ENCODE measurements around the gene ZBTB47. TPM values are rescaled to one million over a fixed set of nuclear protein-coding genes. Genes with fewer than 3 reads are reported as not detected.

The ZBTB47 gene
- total and polyA plus RNA-seq, 2 experiments from 2014 or later: 0.48 to 2.8 TPM

- H2AFZ ChIP-seq: no peak overlapping the region
- H3K27ac ChIP-seq (ENCODE audit: low read depth): no peak overlapping the region
- H3K36me3 ChIP-seq (ENCODE audit: insufficient read depth): no peaks in the 10 kb centered on the region
- Mint-ChIP-seq H3K27me3 (ENCODE audit: insufficient read depth, low read depth, poor library complexity) (no peaks in the 10 kb centered on the region), H3K4me3 (no peak overlapping the region), H3K4me1 (peaks cover 9% of the 10 kb centered on the region; the same call in 2 of the 3 replicates), H3K27ac (no peak overlapping the region), H3K36me3 (ENCODE audit: low read depth) (no peaks in the 10 kb centered on the region), H3K9me3 (0 out of 3 replicates have a peak, but pooled peaks cover 6% of the 10 kb centered on the region)
- H3F3A ChIP-seq (replicated peaks; ENCODE audit: low read depth): no peaks in the 10 kb centered on the region
- DNase-seq (ENCODE audit: low spot score) (no peak), ATAC-seq (no peak)
- TF ChIP-seq NANOG (IDR thresholded peaks at IDR 0.05; ENCODE audit: borderline replicate concordance) (no peak), ZNF114 (CRISPR knock-in tag; IDR thresholded peaks at IDR 0.05) (no peak), CTCF (conservative IDR thresholded peaks at IDR 0.05; ENCODE audit: low read depth in 2 of 2) (no peak), ZNF331 (CRISPR knock-in tag; IDR thresholded peaks at IDR 0.05; ENCODE audit: low read depth) (no peak), CREB1 (CRISPR knock-in tag; IDR thresholded peaks at IDR 0.05; ENCODE audit: low read depth) (no peak), EZH2phosphoT487 (IDR thresholded peaks at IDR 0.05; ENCODE audit: unreplicated experiment) (no peak), EZH2 (IDR thresholded peaks at IDR 0.05; ENCODE audit: low read depth, unreplicated experiment) (no peak), STAT1 (IDR thresholded peaks at IDR 0.05; ENCODE audit: unreplicated experiment) (no peak), JUNB (IDR thresholded peaks at IDR 0.05; ENCODE audit: unreplicated experiment) (no peak), POLR2AphosphoS5 (IDR thresholded peaks at IDR 0.05; ENCODE audit: low read depth) (no peak)
- TF ChIP-seq, protein P1, sequence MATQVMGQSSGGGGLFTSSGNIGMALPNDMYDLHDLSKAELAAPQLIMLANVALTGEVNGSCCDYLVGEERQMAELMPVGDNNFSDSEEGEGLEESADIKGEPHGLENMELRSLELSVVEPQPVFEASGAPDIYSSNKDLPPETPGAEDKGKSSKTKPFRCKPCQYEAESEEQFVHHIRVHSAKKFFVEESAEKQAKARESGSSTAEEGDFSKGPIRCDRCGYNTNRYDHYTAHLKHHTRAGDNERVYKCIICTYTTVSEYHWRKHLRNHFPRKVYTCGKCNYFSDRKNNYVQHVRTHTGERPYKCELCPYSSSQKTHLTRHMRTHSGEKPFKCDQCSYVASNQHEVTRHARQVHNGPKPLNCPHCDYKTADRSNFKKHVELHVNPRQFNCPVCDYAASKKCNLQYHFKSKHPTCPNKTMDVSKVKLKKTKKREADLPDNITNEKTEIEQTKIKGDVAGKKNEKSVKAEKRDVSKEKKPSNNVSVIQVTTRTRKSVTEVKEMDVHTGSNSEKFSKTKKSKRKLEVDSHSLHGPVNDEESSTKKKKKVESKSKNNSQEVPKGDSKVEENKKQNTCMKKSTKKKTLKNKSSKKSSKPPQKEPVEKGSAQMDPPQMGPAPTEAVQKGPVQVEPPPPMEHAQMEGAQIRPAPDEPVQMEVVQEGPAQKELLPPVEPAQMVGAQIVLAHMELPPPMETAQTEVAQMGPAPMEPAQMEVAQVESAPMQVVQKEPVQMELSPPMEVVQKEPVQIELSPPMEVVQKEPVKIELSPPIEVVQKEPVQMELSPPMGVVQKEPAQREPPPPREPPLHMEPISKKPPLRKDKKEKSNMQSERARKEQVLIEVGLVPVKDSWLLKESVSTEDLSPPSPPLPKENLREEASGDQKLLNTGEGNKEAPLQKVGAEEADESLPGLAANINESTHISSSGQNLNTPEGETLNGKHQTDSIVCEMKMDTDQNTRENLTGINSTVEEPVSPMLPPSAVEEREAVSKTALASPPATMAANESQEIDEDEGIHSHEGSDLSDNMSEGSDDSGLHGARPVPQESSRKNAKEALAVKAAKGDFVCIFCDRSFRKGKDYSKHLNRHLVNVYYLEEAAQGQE (IDR thresholded peaks at IDR 0.05; ENCODE audit: unreplicated experiment): no peak
- TF ChIP-seq, protein P2, sequence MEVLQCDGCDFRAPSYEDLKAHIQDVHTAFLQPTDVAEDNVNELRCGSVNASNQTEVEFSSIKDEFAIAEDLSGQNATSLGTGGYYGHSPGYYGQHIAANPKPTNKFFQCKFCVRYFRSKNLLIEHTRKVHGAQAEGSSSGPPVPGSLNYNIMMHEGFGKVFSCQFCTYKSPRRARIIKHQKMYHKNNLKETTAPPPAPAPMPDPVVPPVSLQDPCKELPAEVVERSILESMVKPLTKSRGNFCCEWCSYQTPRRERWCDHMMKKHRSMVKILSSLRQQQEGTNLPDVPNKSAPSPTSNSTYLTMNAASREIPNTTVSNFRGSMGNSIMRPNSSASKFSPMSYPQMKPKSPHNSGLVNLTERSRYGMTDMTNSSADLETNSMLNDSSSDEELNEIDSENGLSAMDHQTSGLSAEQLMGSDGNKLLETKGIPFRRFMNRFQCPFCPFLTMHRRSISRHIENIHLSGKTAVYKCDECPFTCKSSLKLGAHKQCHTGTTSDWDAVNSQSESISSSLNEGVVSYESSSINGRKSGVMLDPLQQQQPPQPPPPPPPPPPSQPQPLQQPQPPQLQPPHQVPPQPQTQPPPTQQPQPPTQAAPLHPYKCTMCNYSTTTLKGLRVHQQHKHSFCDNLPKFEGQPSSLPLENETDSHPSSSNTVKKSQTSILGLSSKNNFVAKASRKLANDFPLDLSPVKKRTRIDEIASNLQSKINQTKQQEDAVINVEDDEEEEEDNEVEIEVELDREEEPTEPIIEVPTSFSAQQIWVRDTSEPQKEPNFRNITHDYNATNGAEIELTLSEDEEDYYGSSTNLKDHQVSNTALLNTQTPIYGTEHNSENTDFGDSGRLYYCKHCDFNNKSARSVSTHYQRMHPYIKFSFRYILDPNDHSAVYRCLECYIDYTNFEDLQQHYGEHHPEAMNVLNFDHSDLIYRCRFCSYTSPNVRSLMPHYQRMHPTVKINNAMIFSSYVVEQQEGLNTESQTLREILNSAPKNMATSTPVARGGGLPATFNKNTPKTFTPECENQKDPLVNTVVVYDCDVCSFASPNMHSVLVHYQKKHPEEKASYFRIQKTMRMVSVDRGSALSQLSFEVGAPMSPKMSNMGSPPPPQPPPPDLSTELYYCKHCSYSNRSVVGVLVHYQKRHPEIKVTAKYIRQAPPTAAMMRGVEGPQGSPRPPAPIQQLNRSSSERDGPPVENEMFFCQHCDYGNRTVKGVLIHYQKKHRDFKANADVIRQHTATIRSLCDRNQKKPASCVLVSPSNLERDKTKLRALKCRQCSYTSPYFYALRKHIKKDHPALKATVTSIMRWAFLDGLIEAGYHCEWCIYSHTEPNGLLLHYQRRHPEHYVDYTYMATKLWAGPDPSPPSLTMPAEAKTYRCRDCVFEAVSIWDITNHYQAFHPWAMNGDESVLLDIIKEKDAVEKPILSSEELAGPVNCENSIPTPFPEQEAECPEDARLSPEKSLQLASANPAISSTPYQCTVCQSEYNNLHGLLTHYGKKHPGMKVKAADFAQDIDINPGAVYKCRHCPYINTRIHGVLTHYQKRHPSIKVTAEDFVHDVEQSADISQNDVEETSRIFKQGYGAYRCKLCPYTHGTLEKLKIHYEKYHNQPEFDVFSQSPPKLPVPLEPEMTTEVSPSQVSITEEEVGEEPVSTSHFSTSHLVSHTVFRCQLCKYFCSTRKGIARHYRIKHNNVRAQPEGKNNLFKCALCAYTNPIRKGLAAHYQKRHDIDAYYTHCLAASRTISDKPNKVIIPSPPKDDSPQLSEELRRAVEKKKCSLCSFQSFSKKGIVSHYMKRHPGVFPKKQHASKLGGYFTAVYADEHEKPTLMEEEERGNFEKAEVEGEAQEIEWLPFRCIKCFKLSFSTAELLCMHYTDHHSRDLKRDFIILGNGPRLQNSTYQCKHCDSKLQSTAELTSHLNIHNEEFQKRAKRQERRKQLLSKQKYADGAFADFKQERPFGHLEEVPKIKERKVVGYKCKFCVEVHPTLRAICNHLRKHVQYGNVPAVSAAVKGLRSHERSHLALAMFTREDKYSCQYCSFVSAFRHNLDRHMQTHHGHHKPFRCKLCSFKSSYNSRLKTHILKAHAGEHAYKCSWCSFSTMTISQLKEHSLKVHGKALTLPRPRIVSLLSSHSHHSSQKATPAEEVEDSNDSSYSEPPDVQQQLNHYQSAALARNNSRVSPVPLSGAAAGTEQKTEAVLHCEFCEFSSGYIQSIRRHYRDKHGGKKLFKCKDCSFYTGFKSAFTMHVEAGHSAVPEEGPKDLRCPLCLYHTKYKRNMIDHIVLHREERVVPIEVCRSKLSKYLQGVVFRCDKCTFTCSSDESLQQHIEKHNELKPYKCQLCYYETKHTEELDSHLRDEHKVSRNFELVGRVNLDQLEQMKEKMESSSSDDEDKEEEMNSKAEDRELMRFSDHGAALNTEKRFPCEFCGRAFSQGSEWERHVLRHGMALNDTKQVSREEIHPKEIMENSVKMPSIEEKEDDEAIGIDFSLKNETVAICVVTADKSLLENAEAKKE (CRISPR knock-in tag; IDR thresholded peaks at IDR 0.05): no peak
- H3K79me2 ChIP-seq (replicated peaks; ENCODE audit: insufficient read depth): no peaks in the 10 kb centered on the region
- H3K9me2 ChIP-seq (ENCODE audit: insufficient read depth): 0 out of 2 replicates have a peak, but pooled peaks cover 9% of the 10 kb centered on the region
- H3K4me1 ChIP-seq (ENCODE audit: insufficient read depth): no peaks in the 10 kb centered on the region
- no peak overlapping the region for H3K4me2 ChIP-seq
- H3K27me3 ChIP-seq (ENCODE audit: insufficient read depth): no peaks in the 10 kb centered on the region
- H4K20me1 ChIP-seq (replicated peaks; ENCODE audit: insufficient read depth): no peaks in the 10 kb centered on the region
- no peak overlapping the region for H3K4me3 ChIP-seq
Measured at GRCh38 chr3:42668413-42668760, 14.9 kb downstream of the ZBTB47 start.
